Measurements from ENCODE around the gene TBC1D1.

- TF ChIP-seq, protein P1, sequence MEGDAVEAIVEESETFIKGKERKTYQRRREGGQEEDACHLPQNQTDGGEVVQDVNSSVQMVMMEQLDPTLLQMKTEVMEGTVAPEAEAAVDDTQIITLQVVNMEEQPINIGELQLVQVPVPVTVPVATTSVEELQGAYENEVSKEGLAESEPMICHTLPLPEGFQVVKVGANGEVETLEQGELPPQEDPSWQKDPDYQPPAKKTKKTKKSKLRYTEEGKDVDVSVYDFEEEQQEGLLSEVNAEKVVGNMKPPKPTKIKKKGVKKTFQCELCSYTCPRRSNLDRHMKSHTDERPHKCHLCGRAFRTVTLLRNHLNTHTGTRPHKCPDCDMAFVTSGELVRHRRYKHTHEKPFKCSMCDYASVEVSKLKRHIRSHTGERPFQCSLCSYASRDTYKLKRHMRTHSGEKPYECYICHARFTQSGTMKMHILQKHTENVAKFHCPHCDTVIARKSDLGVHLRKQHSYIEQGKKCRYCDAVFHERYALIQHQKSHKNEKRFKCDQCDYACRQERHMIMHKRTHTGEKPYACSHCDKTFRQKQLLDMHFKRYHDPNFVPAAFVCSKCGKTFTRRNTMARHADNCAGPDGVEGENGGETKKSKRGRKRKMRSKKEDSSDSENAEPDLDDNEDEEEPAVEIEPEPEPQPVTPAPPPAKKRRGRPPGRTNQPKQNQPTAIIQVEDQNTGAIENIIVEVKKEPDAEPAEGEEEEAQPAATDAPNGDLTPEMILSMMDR (IDR thresholded peaks at IDR 0.05), result no peak
- TF ChIP-seq POLR2AphosphoS5 (IDR thresholded peaks at IDR 0.05; ENCODE audit: low read depth, low read length), result no peak
These were observed 222.2 kb downstream of the TBC1D1 start for GRCh38 chr4:38113132-38113531.
